ENCODE results near the gene BMPR1A.
A peak's percentile ranks its signal among the peaks of the same experiment; 100 is the strongest.

Gene BMPR1A

GRCh38 chr10:86755454-86755739 lies 1.0 kb upstream of the BMPR1A start:
- Histone ChIP-seq H3K9ac (ENCODE audit: low read length) (peak overlapping the region; percentile 80), H3K4me2 (ENCODE audit: low read length) (peak overlapping the region; percentile 97), H3K27ac (ENCODE audit: low read length) (0 out of 2 replicates have a peak overlapping the region, but pooled peaks have one; percentile 33), H2AFZ (ENCODE audit: low read depth, low read length) (peak overlapping the region; percentile 82; the same call in 1 of the 2 replicates), H4K20me1 (ENCODE audit: insufficient read depth, low read length) (peaks cover 17% of the 10 kb centered on the region), H3K36me3 (replicated peaks; ENCODE audit: low read depth, low read length) (no peaks in the 10 kb centered on the region), H3K4me3 (ENCODE audit: low read length) (peak overlapping the region; percentile 91), H3K9me3 (ENCODE audit: insufficient read depth, low read length) (no peaks in the 10 kb centered on the region), H3K27me3 (ENCODE audit: low read depth, low read length) (no peaks in the 10 kb centered on the region), H3K79me2 (ENCODE audit: low read length) (peaks cover 43% of the 10 kb centered on the region), H3K4me1 (ENCODE audit: low read length) (peaks cover 40% of the 10 kb centered on the region)
- TF ChIP-seq CTCF (IDR thresholded peaks at IDR 0.05; ENCODE audit: low read depth, low read length): no peak
- TF ChIP-seq EZH2phosphoT487 (IDR thresholded peaks at IDR 0.05; ENCODE audit: low read depth): no peak

GRCh38 chr10:86755740-86756510 lies 494 bp upstream of the BMPR1A start:
- H4K20me1 ChIP-seq (ENCODE audit: insufficient read depth, low read length): peaks cover 21% of the 10 kb centered on the region
- H2AFZ ChIP-seq (ENCODE audit: low read depth, low read length): peak overlapping the region; percentile 82
- peaks cover 40% of the 10 kb centered on the region for H3K4me1 ChIP-seq (ENCODE audit: low read length)
- peak overlapping the region; percentile 91 for H3K4me3 ChIP-seq (ENCODE audit: low read length)
- peak overlapping the region; percentile 97 for H3K4me2 ChIP-seq (ENCODE audit: low read length)
- no peaks in the 10 kb centered on the region for H3K9me3 ChIP-seq (ENCODE audit: insufficient read depth, low read length)
- TF ChIP-seq CTCF (IDR thresholded peaks at IDR 0.05; ENCODE audit: low read depth, low read length) (no peak), EZH2phosphoT487 (IDR thresholded peaks at IDR 0.05; ENCODE audit: low read depth) (no peak)
- no peaks in the 10 kb centered on the region for H3K36me3 ChIP-seq (replicated peaks; ENCODE audit: low read depth, low read length)
- peak overlapping the region; percentile 33 for H3K27ac ChIP-seq (ENCODE audit: low read length)
- peaks cover 48% of the 10 kb centered on the region for H3K79me2 ChIP-seq (ENCODE audit: low read length)
- H3K27me3 ChIP-seq (ENCODE audit: low read depth, low read length): no peaks in the 10 kb centered on the region
- H3K9ac ChIP-seq (ENCODE audit: low read length): peak overlapping the region; percentile 80

GRCh38 chr10:86757113-86757972 lies 924 bp downstream of the BMPR1A start:
- Histone ChIP-seq H3K9me3 (ENCODE audit: insufficient read depth, low read length) (no peaks in the 10 kb centered on the region), H3K79me2 (ENCODE audit: low read length) (peaks cover 63% of the 10 kb centered on the region)

More at GRCh38 chr10:86757113-86757972, 924 bp downstream of the BMPR1A start:
- H3K9ac ChIP-seq (ENCODE audit: low read length): peak overlapping the region; percentile 81
- peak overlapping the region; percentile 48 for H3K27ac ChIP-seq (ENCODE audit: low read length)
- H3K27me3 ChIP-seq (ENCODE audit: low read depth, low read length): no peaks in the 10 kb centered on the region
- peak overlapping the region; percentile 92 for H3K4me2 ChIP-seq (ENCODE audit: low read length)
- peaks cover 27% of the 10 kb centered on the region for H4K20me1 ChIP-seq (ENCODE audit: insufficient read depth, low read length)
- no peaks in the 10 kb centered on the region for H3K36me3 ChIP-seq (replicated peaks; ENCODE audit: low read depth, low read length)
- H3K4me1 ChIP-seq (ENCODE audit: low read length): peaks cover 40% of the 10 kb centered on the region
- peak overlapping the region; percentile 91 for H3K4me3 ChIP-seq (ENCODE audit: low read length)
- TF ChIP-seq EZH2phosphoT487 (IDR thresholded peaks at IDR 0.05; ENCODE audit: low read depth): no peak
- TF ChIP-seq CTCF (IDR thresholded peaks at IDR 0.05; ENCODE audit: low read depth, low read length): no peak
- no peak overlapping the region for H2AFZ ChIP-seq (ENCODE audit: low read depth, low read length)

All from OCI-LY3 (cell line).